Suppressor macrophage treated with lipopolysaccharide for 4 hours (primary cell): ENCODE results near the gene NASP.
A peak's percentile ranks its signal among the peaks of the same experiment; 100 is the strongest.

Source experiments
- DNase-seq: peaks from one replicate; pipeline ENCODE4 v3.0.0-alpha.2; 2020

The NASP gene

DNA sequence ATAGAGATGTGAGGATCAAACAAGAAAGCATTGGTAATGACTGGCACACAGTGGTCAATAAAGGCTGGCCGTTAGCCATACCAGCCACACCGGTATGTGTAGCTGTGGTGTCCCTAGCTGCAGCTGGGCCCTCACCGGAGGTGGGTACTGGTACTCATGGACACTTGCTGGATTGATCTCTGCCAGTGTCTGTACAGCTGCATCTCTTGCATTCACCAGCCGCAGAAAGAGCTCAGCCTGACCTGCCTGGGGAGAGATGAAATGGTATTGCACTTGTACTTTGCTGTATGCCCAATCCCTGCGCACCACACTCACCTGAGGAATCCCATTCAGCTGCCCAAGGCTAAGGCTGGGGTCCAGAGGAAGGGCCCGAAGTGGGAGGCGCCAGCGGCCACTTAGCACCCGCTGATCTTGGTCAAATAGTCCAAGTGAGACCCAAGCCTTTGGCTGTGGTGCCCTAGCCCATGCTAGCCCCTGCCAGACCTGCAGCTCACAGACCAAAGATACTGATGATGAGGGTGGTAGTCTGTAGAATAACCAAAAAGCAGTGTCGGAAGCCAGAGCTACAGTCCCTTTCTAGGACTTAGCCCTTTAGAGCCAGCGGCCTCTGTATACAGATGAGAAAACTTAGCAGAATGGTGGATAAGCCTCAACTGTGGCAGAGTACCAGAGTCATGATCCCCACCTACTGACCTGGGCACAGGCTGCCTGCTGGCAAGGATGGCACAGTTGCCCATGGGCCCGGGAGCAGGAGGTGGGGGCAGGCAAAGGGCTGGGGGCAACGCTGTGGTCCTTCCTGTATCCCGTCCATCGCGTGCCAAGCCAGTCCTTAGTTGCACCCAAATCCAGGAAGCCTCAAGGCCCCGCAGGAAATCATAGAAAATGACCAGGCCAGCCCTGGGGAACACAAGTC, 37.0 kb downstream of the NASP start:
- DNase-seq, result no peak

DNA sequence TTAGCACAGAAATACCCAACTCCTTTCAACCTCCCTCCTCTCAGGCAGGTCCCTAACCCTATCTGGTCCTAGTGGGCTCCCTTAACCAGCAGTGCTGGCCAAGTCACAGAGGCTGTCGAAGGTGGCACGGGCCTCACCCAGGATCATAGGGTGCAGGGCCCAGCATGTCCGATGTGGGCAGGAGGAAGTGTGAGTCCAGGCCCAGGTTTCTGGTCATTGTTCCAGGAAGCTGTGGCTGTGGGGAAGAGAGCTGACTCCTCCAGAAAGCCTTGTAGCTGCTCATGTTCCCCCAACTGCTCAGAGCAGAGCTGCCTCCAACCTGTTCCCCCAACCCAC, 37.6 kb downstream of the NASP start:
- DNase-seq, result peak; percentile 30

DNA sequence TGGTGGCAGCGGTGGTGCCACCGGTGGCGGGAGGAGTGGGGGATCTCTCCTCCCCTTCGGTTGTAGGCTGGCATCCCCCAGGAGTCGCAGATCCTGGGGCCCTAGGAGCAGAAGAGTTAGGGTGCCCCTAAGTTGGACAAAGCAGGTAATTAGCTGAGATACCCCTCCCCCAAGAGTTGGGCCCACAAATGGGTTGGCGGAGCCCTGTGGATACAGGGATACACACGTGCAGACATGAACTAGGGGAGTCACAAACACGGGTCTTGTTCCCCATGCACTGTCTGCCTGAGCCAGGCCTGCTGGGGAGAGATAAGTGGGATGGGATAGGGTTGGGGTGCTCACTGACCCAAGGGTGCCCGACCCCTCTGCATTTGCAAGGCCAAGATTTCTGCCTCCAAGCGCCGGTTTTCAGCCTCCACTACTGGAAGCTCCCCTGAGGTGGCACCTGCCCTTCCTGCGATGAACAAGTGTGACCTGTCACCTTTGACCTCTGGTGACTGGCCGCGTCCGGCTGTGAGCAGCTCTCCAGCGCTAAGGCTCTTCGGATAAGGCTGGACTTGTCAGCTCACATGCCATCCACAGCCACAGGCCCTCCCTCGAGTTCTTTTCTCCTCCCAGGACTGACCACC, 38.2 kb downstream of the NASP start:
- no peak for DNase-seq

DNA sequence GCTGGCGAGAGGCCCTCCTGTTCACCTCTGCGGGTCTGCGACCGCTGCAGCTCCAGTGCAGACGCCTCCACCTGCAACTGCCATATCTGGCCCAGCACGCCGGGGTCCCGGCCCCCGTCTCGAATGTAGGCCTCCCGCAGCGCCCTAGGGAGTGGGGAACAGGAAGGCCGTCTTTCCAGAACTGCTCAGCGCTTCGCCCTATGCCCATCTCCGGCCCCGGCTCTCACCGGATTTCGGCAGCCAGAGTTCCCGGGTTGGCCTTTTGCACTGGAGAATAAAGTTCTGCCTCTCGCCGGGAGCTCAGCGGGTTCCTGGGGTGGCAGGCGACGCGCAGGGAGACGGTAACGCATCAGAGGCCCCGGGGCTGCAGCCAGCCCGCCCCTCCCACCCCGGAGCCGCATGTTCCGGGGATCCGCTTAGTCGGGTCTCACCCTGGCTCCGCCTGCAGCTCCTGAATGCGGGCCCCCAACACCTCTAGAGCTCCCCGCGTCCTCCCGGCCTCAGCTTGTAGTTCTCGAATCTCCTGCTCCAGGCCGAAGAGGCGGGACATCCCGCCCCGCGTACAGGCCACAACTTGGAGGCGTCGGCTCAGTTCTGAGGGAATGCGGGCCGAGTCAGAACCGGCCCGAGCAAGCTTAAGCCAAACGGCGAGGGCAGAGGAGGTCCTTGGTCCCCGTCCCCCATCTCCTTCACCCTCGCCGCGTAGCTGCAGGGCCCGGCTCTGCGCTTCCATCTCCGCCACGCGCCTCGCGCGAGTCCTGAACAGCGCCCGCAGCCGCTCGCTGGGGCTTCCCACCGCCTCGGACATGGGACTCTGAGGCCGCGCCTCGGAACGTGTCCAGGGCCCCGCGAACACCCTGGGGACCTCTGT, 38.9 kb downstream of the NASP start:
- no peak for DNase-seq

DNA sequence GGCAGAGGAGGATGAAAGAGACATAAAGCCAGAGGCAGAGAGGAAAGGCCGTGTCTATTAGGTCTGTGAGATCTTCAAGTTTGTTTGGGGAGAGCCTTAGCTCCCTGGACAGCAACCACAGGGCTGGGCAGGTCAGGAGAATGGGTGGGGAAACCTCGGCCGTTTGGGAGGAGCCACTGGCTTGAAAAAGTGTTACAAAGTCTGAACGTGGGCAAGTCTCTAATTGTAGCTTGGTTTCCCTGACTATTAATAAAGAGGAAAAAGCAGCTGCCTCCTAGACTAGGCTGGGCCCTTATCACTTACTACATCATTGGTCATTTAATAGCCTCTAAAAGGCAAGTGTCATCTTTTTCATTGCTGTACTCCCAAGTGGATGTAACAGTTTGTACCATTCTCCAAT, 40.1 kb downstream of the NASP start, which contains the start of gene CCDC17:
Gene CCDC17, minus strand, starts transcription at position 83 of the 400 bp plus-strand sequence. CDS start 145 bp downstream, outside the sequence.
- no peak for DNase-seq

DNA sequence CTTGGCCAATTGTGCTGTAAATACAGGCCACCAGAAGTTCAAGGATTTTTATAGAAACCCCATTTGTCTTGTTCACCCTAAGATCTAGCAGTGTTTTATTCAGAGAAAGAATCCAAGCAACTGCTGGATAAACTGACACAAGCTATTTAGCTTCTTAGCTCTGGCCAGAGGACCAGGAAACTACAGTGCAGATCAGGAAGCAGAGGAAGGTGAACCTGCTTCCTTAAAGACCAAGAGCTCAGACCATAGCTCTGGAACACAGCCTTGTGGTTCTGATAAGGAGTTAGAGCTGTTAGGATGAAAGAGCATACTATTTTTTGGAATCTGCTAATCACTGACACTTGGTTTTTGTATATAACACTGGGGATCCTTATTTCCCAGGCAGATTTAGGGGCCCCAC, 45.2 kb downstream of the NASP start:
- DNase-seq, result no peak

DNA sequence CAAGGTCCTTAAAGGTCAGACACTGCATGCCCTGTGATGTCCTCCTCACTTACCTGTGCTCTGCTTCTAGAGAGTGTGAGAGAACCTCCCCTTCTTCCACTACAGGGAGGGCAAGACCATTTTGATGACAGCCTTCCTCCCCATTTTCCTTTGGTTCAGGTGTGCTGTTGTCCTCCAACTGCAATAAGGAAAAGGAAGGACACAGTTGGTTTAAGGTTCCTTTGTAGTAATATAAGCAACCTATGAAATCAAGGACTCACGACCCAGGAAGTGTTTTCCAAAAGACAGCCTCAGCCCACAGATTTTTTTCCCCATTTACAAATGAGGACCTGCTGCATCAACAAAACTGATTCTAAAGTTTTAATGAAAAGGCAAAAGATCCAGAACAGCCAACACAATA, 46.6 kb downstream of the NASP start:
- no peak for DNase-seq

DNA sequence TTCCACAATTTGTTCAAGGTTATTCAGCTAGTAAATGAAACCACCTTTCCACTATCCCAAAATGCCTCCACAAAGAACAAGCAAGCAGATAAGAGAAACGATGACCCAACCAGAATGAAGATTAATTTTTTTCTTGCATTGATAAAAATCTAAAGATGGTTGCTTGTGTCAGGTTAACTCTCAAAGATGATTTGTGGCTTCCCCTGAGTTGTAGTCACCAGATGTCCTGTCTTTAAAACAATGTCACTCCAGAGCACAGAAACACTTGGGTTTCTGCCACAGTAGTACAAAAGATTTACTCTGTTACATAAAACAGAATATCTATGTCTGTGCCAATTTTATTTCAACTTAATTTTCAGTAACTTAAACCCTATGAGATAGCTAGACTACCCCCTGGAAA, 51.4 kb downstream of the NASP start:
- no peak for DNase-seq

DNA sequence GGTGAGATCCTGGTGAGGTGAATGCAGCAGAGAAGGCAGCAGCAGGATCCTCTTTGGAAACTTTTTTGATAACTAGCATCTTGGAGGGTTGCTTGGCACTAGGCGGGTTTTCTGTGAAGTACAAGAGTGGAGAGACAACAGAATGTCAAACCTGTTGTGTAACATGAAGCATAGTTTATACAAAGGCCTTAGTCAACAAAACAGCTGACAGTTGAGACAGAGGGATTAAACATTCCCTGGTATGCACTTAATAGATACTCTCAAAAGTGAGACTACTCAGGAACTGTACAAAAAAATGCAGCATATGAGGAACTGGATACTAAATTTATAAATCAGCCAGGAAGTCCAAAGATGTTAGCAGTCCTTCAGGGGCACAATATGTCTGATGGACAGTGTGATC, 56.5 kb downstream of the NASP start:
- no peak for DNase-seq

DNA sequence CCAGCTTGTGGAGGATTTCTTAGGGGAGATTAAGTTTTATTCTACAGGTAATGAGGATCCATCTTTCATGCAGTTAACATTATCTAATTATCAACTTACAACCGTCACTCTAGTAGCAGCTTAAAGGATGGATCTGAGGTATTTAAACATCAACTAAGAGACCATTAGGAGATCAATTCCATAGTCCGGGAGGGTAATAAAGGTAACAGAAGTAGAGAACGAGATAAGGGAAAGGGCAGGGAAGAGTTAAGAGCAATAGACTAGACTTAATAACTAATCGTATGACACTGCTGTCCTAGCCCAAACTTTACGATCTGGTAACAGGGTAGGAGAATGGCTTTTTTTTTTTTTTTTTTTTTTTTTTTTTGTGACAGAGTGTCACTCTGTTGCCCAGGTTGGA, 59.5 kb downstream of the NASP start:
- DNase-seq, result no peak

DNA sequence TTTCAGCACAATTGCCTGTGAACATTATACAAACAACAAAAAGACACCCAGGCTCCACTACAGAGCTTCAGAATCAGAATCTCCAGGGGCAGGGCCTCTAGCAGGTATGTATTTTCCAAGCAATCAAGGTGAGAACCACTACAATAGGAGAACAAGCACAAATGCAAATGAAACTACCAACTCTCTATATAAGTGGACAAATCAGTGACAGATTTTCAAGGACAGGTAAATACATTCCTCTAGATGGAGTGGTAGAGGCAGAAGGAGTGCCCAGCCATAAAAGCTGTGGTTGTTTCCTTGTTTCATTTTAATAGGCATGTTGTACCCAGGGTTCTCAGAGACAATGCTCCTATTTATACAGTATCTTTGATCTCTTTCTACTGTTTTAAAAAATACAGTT, 60.1 kb downstream of the NASP start:
- DNase-seq, result no peak

DNA sequence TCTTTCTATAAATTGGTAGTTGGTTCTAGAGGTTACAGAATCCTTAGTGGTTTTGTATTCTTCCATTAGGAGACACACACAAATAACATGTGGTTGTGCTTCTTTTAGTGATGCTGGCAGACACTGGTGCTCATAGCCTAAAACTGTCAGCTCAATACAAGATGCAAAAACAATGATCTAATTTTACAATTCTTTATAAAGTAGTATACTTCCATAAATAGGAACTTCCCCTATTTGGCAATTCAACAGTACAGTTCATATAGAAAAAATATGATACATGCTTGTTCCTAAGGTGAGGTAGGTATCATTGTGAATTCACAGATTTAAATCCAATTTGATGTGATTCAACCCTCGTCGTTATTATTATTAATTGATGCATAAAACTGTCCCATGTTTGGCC, 60.8 kb downstream of the NASP start:
- DNase-seq, result peak; percentile 5

DNA sequence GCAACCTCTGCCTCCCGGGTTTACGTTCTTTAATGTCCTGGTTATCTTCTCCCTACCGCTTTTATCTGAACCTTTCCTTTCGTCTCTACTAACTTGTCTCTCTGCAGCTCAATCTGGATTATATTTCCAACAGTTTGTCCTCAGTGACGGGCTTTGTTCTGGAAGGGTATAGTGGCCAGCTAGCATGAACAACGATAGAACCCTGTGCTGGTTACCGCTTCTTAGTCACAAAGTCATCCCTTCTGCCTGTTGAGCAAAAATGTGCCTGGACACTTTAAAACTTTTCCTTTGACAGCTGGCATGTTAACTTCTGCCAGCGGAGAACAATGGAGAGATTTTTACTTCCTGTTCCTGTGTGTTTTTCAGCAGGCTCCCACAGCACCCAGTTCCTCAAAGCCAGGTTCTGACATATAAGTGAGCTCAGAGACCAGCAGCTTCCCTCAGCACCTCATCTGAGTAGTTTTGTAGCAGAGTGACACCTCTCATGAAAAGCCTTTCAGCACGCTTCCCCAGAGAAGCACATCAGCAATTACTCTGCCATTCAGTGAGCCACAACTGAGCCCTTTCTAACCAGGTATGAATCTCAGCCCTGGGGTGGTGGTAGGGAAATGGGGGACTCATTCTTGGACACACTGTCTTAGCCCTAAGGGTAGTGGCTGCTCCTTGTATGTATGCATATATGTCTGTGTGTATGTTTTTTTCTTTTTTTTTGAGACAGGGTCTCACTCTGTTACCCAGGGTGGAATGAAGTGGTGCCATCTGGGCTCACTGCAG, 63.6 kb downstream of the NASP start:
- peak; percentile 81 for DNase-seq

DNA sequence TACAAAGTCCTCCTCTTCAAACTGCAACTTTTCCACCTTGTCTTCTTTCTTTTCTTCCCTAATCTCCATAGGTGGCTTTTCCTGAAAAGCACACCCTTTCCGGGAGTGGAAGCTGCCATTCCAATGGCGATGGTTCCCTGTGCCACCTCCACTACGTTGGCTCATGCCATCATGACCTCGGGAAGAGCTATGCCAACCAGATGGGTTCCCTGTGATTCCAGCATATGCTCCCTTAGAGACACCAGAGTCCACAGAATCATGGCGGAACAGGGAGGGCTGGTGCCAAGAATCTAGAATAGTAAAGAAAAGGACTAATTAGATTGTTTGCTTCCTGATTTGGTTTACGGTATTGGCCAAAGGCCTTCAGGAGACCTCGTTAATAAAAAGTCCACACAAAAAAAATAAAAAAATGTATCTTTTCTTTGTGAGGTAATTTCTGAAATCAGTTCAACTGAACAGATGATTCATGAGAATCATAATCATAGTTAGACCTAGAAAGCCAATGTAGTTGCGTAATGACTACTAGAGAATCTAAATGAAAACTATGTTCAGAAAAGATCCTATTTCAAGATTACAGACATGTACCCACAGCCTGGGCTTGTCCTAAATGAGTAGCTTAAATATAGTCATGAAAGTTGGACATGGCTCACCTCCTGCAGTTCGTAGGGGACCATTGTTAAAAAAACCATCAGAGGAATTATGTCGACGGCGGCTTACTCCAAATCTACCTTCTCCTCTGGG, 70.9 kb downstream of the NASP start:
- DNase-seq, result no peak

DNA sequence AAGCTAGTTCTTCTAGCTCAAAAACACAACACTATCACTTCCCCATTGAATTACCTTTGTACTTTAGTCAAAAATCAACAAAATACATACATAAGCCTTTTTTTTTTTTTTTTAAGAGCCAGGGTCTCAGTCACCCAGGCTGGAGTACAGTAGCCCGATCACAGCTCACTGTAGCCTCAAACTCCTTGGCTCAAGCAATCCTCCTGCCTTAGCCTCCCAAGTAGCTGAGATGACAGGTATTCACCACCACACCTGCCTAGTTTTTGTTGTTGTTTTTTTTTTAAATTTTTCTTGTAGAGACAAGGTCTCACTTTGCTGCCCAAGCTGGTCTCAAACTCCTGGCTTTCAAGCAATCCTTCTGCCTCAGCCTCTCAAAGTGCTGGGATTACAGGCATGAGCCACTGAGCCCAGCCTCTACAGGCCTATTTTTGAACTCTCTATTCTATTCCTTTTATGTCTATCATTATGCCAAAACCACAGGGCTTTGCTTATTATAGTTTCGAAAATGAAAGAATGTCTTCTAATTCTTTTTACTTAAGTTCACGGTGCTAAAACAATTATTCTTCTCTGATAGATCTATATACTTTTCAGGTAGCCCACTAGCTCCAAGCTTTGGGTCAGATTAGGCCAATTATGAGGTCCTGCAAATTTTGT, 72.9 kb downstream of the NASP start:
- no peak for DNase-seq

DNA sequence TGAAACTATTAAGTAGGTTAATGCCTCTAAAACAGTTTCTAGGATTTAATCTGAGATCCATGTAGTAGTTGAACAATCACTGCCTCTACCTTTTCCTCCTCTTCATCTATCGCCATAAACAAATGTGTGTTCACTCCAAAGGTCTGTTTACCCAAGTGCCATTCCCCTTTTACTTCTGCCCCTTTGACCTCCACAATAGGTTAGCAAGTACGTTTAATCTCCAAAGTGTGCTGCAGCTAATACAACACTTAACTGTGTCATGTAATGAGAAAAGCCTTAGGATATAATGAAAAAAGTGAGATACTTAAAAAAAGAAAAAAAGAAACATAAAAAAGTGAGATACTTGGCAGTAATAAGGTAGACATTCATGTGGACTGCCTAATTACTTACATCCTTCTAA, 74.3 kb downstream of the NASP start:
- DNase-seq, result no peak

DNA sequence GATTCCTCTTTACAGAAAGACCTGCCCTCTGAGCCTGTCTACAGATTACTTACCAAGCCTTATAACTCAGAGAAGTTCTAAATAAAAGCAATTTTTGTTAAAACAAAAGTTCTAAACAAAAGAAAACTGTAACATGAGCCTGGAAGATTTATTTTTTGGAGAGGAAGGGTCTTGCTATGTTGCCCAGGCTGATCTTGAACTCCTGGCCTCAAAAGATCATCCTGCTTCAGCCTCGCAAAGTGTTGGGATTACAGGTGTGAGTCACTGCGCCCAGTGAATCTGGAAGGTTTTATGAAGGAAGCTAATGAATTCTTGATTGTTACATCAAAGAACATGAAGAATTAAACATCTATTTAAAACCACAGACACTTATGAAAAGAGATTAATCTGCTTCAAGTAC, 75.4 kb downstream of the NASP start:
- no peak for DNase-seq

DNA sequence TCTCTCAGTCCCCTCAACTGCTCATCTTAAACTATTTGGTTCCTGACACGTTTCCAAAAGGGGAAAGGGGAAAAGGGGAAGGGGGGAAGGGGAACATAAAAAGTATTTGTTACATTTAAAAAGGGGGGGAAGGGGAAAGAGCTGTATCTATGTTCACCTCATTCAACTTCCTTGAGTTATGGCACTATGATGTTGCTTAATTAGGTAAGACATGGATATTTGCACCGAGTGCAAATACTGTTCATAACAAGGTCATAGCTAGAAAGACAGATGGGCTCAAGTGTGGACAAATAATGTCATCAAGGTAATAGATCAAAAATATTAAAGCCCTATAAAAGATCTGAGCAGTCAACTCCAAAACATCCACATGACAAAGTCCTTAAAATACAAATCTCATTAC, 76.5 kb downstream of the NASP start:
- no peak for DNase-seq

DNA sequence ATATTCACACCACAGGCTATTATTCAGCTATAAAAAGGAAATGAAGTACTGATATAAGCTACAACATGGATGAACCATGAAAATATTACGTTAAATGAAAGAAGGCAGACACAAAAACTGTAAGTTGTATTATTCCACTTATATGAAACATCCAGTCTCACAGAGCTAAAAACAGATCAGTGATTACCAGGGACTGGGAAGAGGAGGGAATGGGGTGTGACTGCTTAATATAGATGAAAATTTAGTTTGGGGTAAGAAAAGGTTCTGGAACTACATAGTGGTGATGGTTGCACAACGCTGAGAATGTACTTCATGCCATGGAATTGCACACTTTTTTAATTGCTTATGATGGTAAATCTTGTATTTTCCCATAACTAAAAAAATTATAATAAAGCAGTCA, 83.0 kb downstream of the NASP start:
- no peak for DNase-seq

DNA sequence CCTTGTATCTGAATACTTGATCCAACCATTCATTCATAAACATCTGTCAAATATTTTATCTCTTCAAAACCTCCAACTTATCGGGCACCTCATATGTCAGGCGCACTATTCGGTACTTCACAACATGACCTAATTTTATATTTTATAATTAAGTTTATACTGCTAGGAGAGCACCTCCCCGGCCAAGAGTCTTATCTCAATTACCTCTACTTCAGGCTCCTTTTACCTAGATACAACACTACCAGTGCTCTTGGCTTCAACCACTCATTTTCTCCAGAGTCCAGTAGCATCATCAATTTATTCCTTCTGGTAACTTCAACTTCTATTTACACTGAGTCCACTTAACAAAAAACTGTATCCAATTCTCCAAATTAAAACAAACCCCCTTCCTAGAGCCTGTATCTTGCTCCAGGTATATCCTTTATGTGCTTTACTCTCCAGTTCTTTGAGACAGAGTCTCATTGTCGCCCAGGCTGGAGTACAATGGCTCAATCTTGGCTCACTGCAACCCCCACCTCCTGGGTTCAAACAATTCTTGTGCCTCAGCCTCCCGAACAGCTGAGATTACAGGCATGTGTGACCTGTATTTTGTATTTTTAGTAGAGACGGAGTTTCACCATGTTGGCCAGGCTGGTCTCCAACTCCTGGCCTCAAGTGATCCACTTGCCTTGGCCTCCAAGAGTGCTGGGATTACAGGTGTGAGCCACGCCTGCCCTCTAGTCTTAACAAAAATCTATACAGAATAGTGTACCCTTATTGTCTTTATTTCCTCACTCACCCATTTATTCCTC, 83.7 kb downstream of the NASP start:
- DNase-seq, result no peak
